Measurements from ENCODE around the gene KCNK16.

Gene KCNK16
- long read RNA-seq, donor 1 = 0 reads
- long read RNA-seq, donor 2 = 0 reads
- long read RNA-seq, donor 3 = 0 reads
- long read RNA-seq, donor 4 = 0 reads
- long read RNA-seq, donor 5 = 0 reads
- long read RNA-seq, donor 6 = 0 reads
- long read RNA-seq, donor 7 = 0 reads
- long read RNA-seq, donor 8 = 0 reads

DNA sequence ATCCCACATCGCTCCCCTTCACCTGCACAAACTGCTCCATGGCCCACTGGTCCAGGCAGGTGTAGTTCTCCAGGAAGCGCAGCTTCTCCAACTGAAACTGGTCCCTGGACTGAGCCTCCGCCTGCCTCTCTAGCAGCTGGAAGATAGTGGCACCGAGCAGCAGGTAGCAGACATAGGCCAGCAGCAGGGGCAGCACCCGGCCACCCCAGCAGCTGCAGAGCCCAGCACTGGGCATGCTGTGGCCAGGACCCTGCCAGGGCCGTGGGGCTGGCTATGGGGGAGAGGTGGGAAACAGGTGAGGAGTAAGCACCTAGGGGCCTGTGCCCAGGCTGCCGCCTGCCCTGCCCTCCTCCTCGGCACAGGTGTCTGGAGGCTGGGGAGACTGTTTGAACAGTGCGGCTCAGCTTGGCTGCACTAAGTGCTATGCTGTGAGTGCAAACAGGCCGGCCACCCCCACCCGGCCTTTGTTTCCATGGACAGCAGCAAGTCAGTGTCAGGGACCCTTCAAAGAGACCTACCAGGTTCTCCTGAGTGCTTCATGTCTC, at the start of gene KCNK16:
Gene KCNK16 (minus strand): TSS at position 397 of the 545 bp plus-strand sequence. CDS start 162 bp downstream, at position 235.
- no peak for DNase-seq

DNA sequence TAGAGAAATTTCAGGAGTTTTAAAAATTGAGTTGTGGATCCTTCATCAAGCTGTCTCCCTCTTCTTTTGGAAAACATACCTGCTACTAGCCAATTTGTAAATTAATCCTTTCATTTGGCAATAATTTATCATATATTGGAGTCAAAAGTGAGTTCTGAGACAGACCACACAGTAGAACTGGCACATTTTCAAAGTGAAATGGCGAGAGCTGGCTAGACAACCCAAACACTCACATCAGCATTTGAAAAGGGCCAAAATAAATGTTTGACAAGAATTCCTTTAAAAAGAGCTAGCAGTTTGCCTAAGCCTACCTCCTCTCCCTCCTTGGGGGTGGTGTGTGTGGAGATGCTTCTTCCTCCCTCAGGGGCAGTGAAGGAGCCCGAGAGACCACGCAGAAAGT, 47.9 kb upstream of the KCNK16 start:
- DNase-seq = no peak

DNA sequence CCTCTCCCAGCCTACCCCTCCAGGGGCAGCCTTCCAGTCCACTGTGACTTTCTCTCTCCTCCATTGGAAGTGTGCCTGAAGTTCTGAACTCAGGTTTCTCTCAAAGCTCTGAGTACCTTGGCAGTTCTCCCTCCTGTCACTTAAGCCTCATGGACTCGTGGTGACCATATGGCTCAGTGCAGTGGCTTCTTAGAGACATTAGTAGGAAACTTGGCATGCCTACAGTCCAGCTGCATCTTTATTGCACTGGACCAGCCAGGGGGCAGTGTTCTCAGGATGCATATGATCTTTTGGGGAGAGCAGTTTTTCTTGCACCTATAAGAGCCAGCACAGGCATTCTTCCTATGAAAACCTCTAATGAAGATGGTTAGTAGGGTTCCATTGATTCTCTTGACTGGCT, 47.5 kb upstream of the KCNK16 start:
- DNase-seq = no peak

DNA sequence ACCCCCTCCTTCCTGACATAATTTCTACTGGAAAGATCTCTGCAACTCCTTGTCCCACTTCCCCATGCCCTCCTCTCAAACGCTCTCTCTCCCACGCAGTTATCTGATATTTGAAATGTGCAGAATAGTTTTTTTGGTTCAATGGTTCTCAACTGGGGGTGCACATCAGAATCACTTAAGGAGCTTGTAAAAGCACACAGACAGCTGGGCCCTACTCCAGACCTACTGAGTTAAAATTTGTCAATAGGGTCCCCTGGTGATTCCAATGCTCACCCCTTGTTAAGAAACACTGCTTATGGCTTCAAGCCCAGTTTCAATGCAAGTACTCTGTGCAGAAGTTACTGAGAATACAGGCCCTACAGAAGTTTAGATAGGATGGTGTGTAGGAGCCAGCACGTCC, 45.2 kb upstream of the KCNK16 start:
- peak; percentile 18 for DNase-seq

DNA sequence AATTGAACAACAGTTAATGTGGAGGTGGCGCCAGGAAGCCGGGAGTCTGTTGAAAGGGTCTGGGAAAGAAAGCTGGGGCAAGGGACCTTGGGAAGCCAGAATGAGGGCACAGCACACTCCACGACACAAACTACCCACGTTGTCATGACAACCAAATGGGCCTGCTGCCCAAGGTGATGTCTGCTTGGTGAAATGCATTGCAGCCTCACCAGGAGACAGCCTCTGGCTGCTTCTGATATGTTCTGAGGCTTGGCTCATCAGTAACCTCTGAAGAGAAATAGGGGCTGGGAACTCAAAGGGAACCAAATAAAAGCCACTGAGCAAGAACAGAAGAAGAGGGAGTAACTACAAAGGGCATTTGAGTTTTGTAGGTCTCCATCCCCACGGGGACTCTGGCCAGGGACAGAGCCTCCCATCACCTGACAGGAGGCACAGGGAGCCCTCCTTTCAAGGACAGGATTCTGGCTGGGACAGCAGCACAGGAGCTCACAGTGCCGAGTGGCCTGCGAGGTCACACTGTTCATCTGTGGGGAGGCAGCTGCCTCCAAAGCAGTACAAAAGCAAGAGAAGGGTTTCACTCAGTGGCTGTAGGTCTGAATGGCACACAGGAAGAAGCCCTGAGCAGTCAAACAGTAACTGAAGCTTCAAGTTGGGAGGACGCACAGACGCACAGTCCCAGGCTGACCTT, 44.6 kb upstream of the KCNK16 start:
- DNase-seq = no peak

DNA sequence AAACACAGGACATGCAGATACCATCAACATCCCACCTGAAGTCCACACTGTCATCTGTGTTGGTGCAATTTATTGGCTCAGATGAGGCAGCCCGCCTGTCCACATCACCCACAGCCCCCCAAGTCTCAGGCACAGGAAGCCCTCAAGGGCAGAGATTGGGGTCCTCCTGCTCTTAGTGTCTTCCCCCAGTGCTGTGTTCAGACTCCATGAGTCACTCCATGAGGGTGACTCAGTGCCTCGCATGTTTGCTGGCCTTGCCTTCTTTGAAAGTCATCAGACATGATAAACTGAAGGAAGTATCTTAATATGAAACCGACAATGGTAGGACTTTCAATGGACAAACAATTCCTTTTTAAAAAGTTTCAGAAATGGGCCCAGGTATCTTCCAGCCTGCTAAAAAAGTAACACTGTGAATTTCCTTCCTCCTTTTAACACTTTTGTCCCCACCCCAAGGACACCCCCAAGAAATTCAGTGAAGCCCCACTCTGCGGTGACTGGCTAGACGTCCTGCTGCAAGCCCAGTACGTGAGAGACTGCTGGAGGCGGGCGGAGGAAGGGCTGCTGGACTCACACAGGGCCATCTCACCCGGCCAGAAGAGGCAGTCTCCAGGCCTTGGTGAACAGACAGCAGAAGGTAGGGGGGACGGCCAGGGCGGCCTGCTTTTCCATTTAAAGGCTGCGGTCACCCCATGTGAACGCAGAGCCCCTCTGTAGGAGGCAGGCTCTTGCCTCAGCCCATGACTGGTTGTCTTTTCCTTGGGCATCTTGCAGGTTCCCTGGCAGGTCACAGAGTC, 43.0 kb upstream of the KCNK16 start:
- no peak for DNase-seq

DNA sequence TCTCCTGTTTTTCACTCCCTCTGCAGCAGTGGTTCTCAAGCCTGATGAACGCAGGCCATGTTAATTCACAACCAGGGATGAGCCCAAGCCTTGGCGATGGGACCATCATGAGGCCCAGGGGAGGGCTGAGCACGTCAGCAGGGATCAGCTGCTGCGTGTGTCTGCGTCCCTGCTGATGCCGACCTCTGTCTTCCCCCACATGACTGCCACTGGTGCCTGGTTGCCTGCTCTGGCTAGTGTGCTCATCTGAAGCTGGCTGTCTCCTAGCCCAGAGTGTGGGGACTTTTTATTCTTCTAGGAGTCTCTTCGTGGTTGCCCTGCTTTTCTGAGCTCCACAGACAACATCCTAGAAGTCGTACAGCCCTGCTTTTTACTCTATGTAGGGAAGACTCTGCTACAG, 40.8 kb upstream of the KCNK16 start:
- no peak for DNase-seq

DNA sequence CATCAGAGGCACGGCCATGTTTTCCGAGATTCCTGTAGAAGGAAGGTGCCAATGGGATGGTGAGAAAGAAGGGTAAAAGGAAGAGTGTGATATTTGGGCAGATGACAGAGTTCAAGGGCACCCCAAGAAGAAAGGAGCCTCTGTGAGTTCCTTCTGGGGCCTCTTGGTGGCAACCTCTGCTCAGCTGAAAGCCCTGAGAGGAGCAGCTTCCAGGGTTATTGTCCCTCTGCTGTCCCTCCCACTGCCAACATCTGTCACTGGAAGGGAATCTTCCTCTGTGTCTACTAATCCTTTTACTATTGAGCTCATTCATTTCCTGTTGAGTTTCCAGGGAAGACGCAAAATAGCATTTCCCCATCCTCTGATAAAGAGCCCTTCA, 40.0 kb upstream of the KCNK16 start:
- DNase-seq = no peak

DNA sequence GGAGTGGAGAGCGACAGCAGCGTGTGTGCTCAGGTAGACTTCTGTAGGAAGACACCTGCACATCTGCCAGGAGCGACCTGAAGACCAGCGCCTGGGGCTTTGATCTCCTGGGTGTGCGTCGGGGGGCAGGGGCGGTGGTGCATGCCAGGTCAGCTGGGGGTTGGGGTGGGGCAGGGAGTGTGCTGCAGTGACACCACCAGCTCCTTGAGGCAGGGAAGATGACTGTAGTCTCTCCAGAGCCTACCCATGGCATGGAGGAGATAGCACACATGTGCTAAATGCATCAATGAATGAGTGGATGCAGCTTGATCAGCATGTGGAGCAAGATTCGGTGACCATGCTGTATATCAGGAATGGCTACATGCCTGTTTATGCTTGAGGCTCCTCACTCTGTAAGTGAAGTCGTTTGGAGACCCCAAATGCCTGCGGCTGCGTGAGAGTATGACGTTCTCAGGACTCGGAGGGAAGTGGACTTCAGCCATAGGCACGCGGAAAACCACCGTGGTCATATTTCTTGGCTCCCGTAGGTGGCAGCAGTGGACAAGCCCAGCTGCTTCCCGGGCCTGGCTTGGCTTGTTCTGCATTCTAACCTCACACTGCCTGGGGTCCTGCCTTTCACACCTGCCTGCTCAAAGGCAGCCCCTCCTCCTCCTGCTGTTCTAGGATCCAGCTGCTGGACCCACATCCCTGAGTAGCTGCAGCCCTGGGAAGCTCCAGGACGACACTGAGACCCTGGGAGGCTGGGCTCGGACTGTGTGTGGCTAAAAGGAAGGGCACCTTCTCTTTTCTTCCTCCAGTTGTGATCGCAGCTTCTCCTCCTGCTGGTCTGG, 39.4 kb upstream of the KCNK16 start:
- DNase-seq = peak; percentile 67

DNA sequence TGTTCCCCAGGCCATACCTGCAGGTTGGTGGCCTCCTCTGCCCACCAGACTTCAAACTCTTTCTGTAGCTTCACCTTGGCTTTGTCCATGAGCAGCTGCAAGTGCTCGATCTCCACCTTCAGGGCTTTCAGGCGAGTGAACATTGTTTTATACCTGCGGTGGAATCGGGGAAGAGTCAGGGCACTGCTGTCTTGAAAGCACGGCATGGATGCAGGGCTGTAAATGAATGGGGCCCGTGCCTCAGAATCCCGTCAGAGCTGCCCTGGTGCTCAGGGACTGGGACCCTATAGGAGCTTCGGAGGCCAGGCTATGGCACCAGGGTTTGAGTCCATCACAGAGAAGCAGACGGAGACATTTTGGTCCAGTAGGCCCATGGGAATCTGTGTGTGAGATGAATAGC, 37.9 kb upstream of the KCNK16 start:
- DNase-seq = no peak

DNA sequence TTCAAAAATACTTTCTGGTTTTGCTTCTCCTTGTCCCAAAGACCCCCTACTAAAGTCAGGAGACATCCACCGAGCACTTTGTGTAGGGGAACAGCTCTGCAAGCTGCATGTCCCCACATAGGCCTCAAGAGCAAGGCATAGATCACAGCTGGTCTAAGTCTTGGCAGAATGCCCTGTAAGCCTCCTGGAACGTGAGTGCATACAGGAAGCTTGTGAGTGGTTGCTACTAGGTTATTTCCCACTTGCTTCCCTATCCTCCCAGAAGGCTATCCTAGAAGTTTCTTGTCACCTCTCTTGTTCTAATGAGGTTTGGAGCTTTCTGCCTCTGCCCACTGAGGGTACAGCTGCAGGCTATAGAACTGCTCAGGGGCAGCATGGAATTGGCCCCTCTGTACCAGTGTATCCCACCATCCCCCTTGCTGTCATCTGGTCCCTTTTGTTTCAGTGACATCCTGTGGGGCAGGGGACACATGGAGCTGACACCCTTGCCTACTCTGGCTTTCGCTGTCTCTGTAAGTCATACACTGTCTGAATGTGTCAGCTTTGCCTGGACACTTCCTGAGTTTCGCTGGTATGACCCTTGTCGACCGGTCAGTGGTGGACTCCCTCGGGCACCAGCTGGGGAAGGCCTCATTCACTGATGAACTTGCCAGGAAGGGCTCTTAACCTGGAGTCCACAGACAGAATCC, 35.6 kb upstream of the KCNK16 start:
- DNase-seq = no peak

DNA sequence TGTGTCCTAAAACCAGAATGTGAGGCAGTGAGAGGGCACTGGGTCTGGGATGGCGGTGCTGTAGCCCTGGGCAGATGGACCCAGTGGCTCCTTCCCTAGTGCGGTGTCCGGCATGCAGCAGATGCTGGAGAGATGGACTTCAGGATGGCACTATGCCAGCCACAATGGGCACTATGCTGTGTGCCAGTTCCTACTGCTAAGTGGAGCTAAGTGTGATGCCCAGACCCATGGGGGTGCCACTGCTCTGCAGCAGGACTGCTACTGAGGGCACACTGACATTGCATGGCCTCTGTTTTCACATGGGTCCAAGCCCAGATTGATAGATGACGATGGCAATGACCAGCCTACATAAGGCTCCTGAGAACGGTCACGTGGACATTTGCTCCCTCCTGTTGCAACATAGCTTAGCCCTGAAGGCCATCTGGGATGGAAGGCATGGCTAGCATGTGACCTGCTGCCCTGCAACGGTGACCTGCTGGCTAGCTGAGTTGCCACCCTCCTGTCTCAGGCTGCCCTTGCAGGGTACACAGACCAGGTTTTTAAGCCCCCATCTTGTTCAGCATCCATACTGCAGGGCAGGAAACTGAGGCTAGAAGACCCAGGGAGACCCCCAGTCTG, 31.3 kb upstream of the KCNK16 start:
- no peak for DNase-seq

DNA sequence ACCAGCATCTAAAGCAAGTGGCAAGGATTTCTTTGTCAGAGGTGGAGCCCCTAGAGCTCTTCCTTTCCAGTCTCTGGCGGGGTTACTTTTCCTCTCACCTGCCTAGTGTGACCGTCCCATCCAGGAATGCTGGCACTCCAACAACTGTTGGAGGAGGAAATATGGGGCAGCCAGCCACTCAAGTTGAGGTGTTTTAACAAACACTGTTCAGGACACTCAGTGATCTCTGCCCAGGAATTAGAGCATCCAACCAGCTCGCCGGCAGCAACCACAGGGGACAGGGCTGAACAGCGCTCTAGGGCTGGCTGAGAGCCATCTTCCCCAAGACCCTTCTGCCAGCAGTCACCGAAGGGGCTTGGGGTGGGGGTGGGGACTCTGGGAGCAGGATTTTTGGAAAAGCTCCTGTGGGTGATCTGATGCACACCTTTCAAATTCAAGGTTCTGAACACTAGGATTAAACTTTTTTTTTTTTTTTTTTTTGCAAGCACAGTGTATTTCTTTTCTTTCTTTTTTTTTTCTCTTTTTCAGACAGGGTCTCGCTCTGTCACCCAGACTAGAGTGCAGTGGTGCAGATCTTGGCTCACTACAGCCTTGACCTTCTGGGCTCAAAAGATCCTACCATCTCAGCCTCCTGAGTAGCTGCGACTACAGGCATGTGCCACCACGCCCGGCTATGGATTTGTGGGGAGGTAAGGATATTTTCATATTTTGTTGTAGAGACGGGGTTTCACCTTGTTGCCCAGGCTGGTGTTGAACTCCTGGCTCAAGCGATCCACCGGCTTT, 28.4 kb upstream of the KCNK16 start:
- DNase-seq = no peak

DNA sequence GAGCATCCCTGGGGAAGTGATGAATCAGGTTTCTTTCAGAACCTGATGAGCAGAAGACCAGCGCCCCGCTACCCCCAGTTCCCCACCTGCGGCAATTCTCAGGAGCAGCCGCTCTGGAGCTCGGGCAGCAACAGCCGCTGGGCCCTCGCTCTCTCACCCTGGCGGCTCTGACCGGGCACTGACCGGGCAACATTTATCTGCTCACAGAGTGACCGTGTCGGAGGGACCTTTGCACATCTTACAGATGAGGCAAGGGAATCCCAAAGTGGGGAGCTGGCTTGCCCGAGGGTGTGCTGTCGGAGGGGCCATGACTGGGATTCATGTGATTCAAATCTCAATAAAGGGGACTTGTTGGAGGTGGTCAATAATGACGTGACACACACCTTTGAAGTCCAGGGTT, 26.2 kb upstream of the KCNK16 start:
- no peak for DNase-seq

DNA sequence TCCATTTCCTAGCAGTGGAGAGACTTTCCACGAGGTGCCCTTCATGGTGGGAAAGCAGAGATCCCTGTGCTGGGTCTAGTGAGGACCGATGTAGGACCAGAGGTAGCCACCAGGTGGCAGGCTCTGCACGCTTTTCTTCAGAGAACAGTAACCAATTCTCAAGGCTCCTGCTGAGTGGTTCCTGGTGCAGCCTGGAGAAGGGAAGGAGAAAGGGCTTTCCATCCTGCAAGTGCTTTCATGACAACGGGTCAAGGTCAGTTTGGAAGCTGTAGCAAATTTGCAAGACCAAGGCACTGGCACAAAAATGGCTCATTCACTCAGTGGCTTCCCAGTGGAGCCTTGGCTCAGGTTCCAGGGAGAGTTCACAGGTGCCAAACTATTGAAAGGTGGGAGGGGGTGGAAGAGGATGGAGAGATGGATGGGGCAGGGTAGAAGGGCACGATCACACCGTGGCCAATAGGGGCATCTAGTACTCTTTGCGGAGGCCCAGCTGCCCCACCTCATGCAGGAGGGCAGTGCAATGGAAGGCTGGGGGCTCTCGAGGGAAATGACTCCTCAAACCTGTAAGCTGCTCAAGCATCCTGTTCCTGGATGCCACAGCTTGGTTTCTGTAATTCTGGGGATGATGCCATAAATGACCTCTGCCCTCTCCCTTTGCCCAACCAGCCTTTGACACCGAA, 25.5 kb upstream of the KCNK16 start:
- peak; percentile 32 for DNase-seq

DNA sequence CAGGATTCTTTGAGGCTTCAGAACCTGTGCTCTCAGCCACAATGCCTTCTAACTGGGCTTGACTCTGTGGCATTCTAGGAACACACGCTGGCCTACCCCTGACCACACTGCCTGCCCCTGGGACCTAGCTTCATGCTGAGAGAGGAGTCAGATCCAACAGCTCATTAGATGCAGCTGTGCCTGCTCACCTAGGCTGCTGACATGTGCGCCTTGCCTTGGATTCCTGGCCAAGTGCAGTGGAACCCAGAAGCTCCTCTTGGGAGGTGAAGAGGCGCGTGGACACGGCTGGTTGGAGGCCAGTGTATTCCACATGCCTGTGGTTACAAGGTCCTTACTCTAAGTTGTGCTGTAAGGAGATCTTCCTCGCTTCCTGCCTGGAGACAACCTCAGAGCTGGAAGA, 24.7 kb upstream of the KCNK16 start:
- DNase-seq = no peak

DNA sequence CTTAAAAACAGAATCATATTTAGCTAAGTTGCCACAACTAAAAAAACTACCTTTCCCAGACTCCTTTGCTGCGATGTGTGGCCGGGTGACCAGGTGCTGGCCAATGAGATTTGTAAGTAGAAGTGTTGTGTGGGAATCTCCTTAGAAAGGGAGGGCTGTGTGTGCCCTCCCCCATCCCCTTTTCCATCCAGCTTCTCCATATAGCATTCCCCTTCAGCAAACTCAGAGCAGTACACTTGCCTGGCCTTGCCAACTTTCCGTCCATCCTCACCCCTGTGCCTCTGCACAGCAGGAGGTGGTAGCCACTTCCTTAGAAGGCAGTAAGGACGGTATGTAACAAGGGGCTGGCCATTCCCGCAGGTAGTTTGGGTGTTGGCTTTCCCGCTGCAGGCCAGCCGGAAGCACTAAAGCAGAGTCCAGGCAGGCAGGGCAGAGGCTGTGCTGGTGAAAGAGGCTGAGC, 22.3 kb upstream of the KCNK16 start:
- DNase-seq = no peak

DNA sequence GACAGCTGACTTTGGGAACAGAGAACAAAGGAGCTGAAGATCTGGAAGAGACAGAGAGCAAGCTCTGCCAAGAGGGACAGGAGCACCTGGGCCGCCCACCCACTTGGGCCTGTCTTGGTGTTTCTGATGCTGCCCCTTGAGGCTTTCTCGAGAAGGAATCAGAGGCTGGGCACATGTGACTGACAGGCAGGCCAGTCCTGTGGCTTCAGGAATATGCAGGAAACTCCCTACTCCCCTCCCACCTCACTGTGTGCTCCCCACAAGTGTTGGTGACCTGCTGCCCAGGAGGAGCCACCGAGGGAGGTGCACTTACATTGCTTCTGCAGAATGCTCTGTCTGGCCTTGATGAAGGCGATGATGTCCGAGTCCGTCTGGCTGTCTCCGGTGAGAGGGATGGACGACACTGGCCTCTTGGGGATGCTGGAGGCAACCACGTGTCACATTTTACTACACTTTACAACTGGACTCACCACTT, 20.9 kb upstream of the KCNK16 start:
- DNase-seq = no peak

DNA sequence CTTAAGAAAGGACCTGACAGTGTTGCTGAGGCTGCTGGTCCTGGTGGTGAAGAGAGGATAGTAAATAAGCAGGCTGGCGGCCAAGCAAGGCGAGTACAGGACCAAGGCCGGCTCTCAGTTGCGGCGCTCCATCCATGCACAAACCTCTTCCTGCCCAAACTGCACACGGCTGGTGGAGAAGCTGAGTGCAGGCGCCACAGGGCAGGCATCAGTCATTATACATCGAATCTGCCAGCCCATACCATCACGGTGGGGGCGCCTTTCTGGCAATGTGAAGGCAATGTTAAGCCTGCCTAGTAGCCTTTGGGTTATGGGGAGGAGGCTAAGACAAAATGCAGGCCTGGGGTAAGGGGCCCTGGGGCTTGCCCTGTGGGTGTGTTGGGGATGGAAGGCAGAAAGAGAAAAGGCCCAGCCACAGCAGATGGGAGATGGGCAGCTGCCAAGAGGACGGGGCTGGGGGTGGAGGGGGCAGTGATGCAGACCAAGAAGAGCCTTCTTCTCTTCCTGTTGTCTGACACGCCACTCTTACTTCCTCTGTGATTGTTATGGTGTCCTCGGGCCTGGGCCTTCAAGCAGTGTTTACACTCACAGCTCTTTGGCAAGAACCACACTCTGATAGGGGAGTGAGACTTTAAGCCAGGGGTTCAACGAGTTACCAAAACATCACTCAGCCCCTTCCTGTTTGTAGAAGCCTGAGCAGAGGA, 20.3 kb upstream of the KCNK16 start:
- DNase-seq = no peak
